ENCODE results near the gene GUCY2C.

The GUCY2C gene

DNA sequence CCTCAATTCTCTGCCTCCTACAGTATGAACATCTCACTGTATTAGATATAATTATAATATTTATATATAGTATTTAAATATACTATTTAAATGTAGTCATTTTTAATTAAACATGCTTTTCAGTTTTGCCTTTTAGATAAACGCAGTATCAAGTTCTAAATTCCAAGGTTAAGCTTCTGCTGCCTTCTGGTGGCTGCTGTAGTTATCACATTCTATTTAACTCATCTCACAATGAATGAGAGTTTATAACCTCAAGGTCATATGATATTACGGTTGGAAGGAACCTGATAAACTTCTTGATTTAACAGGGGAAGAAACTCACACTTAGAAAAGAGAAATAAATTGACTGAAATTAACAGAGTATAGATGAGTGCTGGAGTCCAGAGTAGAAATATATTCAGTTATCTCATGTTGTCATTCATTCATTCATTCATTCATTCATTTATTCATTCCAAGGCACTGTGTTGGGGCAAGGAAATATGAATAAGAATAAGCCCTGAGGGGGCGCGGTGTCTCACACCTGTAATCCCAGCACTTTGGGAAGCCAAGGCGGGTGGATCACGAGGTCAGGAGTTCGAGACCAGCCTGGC is 31.9 kb downstream of the GUCY2C start:
- peak; percentile 72; the same call in 1 of the 3 replicates for ATAC-seq
- no peak for TF ChIP-seq SNAI2 (CRISPR knock-in tag; IDR thresholded peaks at IDR 0.05)
- TF ChIP-seq, protein P1, sequence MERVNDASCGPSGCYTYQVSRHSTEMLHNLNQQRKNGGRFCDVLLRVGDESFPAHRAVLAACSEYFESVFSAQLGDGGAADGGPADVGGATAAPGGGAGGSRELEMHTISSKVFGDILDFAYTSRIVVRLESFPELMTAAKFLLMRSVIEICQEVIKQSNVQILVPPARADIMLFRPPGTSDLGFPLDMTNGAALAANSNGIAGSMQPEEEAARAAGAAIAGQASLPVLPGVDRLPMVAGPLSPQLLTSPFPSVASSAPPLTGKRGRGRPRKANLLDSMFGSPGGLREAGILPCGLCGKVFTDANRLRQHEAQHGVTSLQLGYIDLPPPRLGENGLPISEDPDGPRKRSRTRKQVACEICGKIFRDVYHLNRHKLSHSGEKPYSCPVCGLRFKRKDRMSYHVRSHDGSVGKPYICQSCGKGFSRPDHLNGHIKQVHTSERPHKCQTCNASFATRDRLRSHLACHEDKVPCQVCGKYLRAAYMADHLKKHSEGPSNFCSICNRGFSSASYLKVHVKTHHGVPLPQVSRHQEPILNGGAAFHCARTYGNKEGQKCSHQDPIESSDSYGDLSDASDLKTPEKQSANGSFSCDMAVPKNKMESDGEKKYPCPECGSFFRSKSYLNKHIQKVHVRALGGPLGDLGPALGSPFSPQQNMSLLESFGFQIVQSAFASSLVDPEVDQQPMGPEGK (CRISPR knock-in tag; IDR thresholded peaks at IDR 0.05; ENCODE audit: borderline replicate concordance), result no peak
- no peak for TF ChIP-seq CREB5 (CRISPR knock-in tag; IDR thresholded peaks at IDR 0.05; ENCODE audit: low read depth)
- no peak for TF ChIP-seq BACH2 (CRISPR knock-in tag; IDR thresholded peaks at IDR 0.05; ENCODE audit: borderline replicate concordance)
- no peak for TF ChIP-seq ZNF8 (CRISPR knock-in tag; IDR thresholded peaks at IDR 0.05)

GRCh38 chr12:14663002-14663401 is 33.4 kb downstream of the GUCY2C start:
- ATAC-seq, result no peak
- TF ChIP-seq POU6F1 (CRISPR knock-in tag; IDR thresholded peaks at IDR 0.05; ENCODE audit: borderline replicate concordance, low read depth), result no peak
- TF ChIP-seq ZNF565 (CRISPR knock-in tag; conservative IDR thresholded peaks at IDR 0.05; ENCODE audit: low read depth), result no peak
- TF ChIP-seq ZNF8 (CRISPR knock-in tag; IDR thresholded peaks at IDR 0.05), result no peak
- no peak for TF ChIP-seq ESRRG (CRISPR knock-in tag; IDR thresholded peaks at IDR 0.05)
- no peak for TF ChIP-seq CSDC2 (CRISPR knock-in tag; IDR thresholded peaks at IDR 0.05)
- TF ChIP-seq ZFP30 (CRISPR knock-in tag; IDR thresholded peaks at IDR 0.05), result no peak
- TF ChIP-seq, protein P2, sequence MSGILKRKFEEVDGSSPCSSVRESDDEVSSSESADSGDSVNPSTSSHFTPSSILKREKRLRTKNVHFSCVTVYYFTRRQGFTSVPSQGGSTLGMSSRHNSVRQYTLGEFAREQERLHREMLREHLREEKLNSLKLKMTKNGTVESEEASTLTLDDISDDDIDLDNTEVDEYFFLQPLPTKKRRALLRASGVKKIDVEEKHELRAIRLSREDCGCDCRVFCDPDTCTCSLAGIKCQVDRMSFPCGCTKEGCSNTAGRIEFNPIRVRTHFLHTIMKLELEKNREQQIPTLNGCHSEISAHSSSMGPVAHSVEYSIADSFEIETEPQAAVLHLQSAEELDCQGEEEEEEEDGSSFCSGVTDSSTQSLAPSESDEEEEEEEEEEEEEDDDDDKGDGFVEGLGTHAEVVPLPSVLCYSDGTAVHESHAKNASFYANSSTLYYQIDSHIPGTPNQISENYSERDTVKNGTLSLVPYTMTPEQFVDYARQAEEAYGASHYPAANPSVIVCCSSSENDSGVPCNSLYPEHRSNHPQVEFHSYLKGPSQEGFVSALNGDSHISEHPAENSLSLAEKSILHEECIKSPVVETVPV (CRISPR knock-in tag; IDR thresholded peaks at IDR 0.05), result no peak
- no peak for TF ChIP-seq SNAI2 (CRISPR knock-in tag; IDR thresholded peaks at IDR 0.05)
- TF ChIP-seq ZC3H10 (CRISPR knock-in tag; IDR thresholded peaks at IDR 0.05), result no peak
- no peak for TF ChIP-seq ZNF70 (CRISPR knock-in tag; IDR thresholded peaks at IDR 0.05)
- no peak for TF ChIP-seq PPARA (CRISPR knock-in tag; IDR thresholded peaks at IDR 0.05; ENCODE audit: borderline replicate concordance)
- TF ChIP-seq TSHZ2 (CRISPR knock-in tag; IDR thresholded peaks at IDR 0.05), result no peak
- no peak for TF ChIP-seq CREB5 (CRISPR knock-in tag; IDR thresholded peaks at IDR 0.05; ENCODE audit: low read depth)
- TF ChIP-seq, protein P1 (CRISPR knock-in tag; IDR thresholded peaks at IDR 0.05; ENCODE audit: borderline replicate concordance), result no peak
- no peak for TF ChIP-seq TOX (CRISPR knock-in tag; IDR thresholded peaks at IDR 0.05; ENCODE audit: borderline replicate concordance)
- no peak for TF ChIP-seq ARNTL (CRISPR knock-in tag; IDR thresholded peaks at IDR 0.05; ENCODE audit: borderline replicate concordance, low read depth)
- TF ChIP-seq ISL1 (CRISPR knock-in tag; IDR thresholded peaks at IDR 0.05), result no peak
- no peak for TF ChIP-seq TCF4 (CRISPR knock-in tag; IDR thresholded peaks at IDR 0.05; ENCODE audit: borderline replicate concordance)
